Measurements from ENCODE around the gene TMEM60.

- TF ChIP-seq CTCF (IDR thresholded peaks at IDR 0.05) (no peak), POLR2A (IDR thresholded peaks at IDR 0.05) (no peak)
Measured at GRCh38 chr7:77831953-77832352, 33.7 kb upstream of the TMEM60 start.
